Transverse colon (tissue), 4 donors: ENCODE data around the gene SLC34A1.

Experiments
- CTCF ChIP-seq, 5 experiments: fragments of 200-600 bp in 3 of 5; fragments of 450-650 bp in 2 of 5; sonication (generic) in 3 of 5; IDR thresholded peaks; 1 replicate in 2 of 5; 2 replicates in 3 of 5; pipeline ENCODE4 v1.5.1; 2016 to 2017; ENCODE audit warnings: antibody characterized with exemption in 5 of 5, inconsistent platforms in 3 of 5, mild to moderate bottlenecking in 2 of 5, moderate library complexity in 1 of 5
- POLR2A ChIP-seq: fragments of 450-650 bp; IDR thresholded peaks from one replicate; pipeline ENCODE4 v1.6.1; 2016; ENCODE audit warnings: antibody characterized with exemption, mild to moderate bottlenecking, moderate library complexity
- POLR2AphosphoS5 ChIP-seq, 3 donors: sonication (generic); formaldehyde crosslinking; IDR thresholded peaks; one replicate each; pipeline ENCODE4 v1.6.1; 2016; ENCODE audit warnings: antibody characterized with exemption in 3 of 3

- TF ChIP-seq POLR2AphosphoS5 (IDR thresholded peaks at IDR 0.05), result no peak
- no peak for TF ChIP-seq CTCF (IDR thresholded peaks at IDR 0.05)
- TF ChIP-seq POLR2A, result no peak
Measured at GRCh38 chr5:177425196-177425800, 41.1 kb downstream of the SLC34A1 start.
